ENCODE measurements around the gene MAP7D1. TPM values are rescaled to one million over a fixed set of nuclear protein-coding genes. Genes with fewer than 3 reads are reported as not detected.

MAP7D1 gene
- total RNA-seq (100 to 1,000 TPM; 157 to 295 (median 263) TPM), total RNA-seq (66.5 to 327 (median 162) reads per million in 29 experiments)
- total RNA-seq (2013) = 81.5 TPM

DNA sequence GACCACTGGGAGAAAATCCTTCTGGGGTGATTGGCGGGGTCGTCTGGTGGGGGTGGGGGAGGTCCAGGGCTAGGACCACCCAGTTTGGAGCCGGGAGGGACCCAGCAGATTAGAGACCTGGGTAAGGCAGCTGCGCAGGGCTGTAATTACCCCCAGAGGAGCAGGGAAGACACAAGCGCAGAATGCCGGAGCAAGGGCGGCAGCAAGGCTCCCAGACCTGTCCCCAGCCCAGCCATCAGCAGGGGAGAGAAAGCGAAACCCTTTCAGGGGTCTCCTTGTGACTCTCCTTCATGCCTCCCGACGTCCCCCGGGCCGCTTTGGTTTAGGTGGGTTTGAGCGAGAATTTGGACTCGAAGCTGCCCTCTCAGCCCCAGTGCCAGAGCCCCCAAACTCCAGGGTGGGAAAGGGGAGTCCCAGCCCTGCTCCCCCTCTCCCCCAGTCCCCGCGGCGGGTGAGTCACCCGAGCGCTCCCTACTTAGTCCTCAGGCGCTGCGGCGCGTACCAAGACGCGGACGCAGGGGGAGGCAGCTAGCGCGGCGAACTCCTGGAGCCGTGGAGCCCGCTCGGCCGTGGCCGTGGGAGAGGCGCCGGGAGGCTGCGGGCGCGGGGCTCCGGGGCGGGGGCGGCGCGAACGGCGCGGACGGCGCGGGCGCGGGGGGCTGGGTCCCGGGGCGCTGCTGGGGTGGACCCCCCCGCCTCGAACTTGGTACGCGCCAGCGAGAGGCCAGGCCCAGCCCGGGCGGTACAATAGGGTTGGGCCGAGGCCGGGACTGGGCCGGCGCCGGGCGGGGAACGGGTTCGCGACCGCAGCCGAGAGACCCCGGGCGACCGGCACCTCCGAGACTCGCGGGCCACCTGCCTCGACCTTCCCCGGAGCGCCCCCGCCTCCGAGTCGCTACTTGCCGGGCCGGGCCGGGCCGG, at the start of gene MAP7D1:
TSS of gene MAP7D1 (plus strand) at position 753 of the 921 bp plus-strand sequence. CDS start 258 bp downstream, outside the sequence.
- Histone ChIP-seq H3K27ac (ENCODE audit: low read length) (peak within 1 kb of the TSS; percentile 96), H3K27me3 (replicated peaks in 1 of 2; ENCODE audit: control insufficient read depth in 2 of 2, extremely low read depth in 1 of 2, insufficient read depth in 2 of 2, low read length in 1 of 2) (no peaks in the 10 kb centered on the region), H3K36me3 (ENCODE audit: control insufficient read depth in 2 of 2, extremely low read depth in 1 of 2, insufficient read depth in 1 of 2, low read length in 1 of 2) (no peaks in the 10 kb centered on the region), H3K4me1 (ENCODE audit: control insufficient read depth in 1 of 2, extremely low read depth in 1 of 2, insufficient read depth in 2 of 2, low read length in 2 of 2) (peaks cover 48 to 79% of the 10 kb centered on the region in 2 experiments), H3K9me3 (no peaks in the 10 kb centered on the region), H3K4me3 (ENCODE audit: control insufficient read depth in 1 of 2, extremely low read depth in 1 of 2, low read length in 1 of 2) (peak within 1 kb of the TSS; percentile 73 to 85)
- H3K4me3 Mint-ChIP-seq = peak within 1 kb of the TSS; percentile 85 to 99 (median 89)
- no peaks in the 10 kb centered on the region for H3K9me3 Mint-ChIP-seq
- H3K27ac Mint-ChIP-seq = peak within 1 kb of the TSS; percentile 97
- under 1% methylated on average over 79 of the region's 88 CpGs for WGBS (ENCODE audit: insufficient coverage)
- peaks cover 68 to 77% (median 76%) of the 10 kb centered on the region in 3 donors for H3K4me1 Mint-ChIP-seq
- ChIA-PET POLR2A (interaction anchor here (0.6 to 0.8 kb wide), 3 partner anchors 15 to 229 kb away, joined by 3 to 8 read pairs (median 6); no protein-coding TSS in a partner anchor), CTCF (interaction anchor here (0.6 to 1.3 kb wide), 4 partner anchors 9 to 130 kb away, joined by 3 to 8 read pairs (median 4); partner anchors contain the start of gene THRAP3 (in 1 of the 2))
- DNase-seq (peak; percentile 61 to 93 (median 78)), ATAC-seq (replicated peaks in 1 of 4) (peak; percentile 73 to 79 (median 76))
- H3K27me3 Mint-ChIP-seq = no peaks in the 10 kb centered on the region
- peaks cover 12% of the 10 kb centered on the region for H3K36me3 Mint-ChIP-seq

DNA sequence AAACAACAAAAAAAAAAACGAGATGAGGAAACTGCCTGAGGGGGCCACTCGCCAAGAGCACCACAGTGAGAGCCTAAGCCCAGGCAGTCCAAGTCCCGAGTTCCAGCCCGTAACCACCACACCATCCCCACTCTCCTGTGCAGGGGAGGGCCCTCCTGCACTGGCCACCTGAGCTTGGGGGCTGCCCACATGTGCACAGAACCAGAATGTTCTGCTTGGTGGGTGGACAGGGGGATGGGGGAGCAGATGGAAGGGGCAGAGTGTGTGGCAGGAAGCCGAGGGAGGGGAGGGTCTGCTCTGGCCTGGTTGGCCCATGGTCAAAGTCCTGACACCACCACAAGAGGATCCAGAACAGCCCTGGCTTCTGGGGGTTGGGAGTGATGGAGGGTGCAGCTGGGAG, 49.7 kb upstream of the MAP7D1 start:
- Histone ChIP-seq H3K4me3 (ENCODE audit: control insufficient read depth in 1 of 2, extremely low read depth in 1 of 2, low read length in 1 of 2) (no peak overlapping the region), H3K4me1 (ENCODE audit: control insufficient read depth in 1 of 2, extremely low read depth in 1 of 2, insufficient read depth in 2 of 2, low read length in 2 of 2) (peaks cover 8 to 28% of the 10 kb centered on the region in 2 experiments), H3K36me3 (ENCODE audit: control insufficient read depth in 2 of 2, extremely low read depth in 1 of 2, insufficient read depth in 1 of 2, low read length in 1 of 2) (no peaks in the 10 kb centered on the region), H3K9me3 (no peaks in the 10 kb centered on the region), H3K27me3 (replicated peaks in 1 of 2; ENCODE audit: control insufficient read depth in 2 of 2, extremely low read depth in 1 of 2, insufficient read depth in 2 of 2, low read length in 1 of 2) (no peaks in the 10 kb centered on the region), H3K27ac (ENCODE audit: low read length) (no peak overlapping the region)
- Mint-ChIP-seq H3K4me3 (no peak overlapping the region), H3K4me1 (peaks cover 24 to 30% (median 24%) of the 10 kb centered on the region in 3 donors), H3K27ac (no peak overlapping the region), H3K27me3 (no peaks in the 10 kb centered on the region), H3K36me3 (no peaks in the 10 kb centered on the region), H3K9me3 (no peaks in the 10 kb centered on the region)
- DNase-seq = no peak
- ChIA-PET CTCF (no interaction called here), POLR2A (no interaction called here)
- 75% methylated on average over 2 of the region's 5 CpGs for WGBS (ENCODE audit: insufficient coverage)
- ATAC-seq (replicated peaks in 1 of 4) = no peak

DNA sequence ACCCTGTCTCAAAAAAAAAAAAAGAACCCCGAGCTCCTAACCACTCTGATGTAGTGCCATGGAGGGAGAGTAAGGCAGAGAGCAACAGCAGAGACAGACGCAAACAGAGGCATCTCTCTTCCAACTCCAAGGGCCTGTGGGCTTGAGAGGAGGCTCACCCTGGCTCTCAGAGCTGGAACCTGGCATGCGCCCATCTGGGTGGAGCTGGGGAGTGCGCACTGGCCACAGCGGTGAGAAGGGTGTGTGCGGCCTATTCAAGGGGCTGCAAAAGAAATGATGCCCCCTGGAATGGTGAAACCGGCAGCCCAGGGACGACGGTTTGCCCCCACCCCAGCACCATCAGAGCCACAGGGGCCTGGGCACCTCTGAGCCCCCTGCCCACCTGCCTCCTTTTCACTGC, 48.6 kb upstream of the MAP7D1 start:
- Histone ChIP-seq H3K27me3 (replicated peaks in 1 of 2; ENCODE audit: control insufficient read depth in 2 of 2, extremely low read depth in 1 of 2, insufficient read depth in 2 of 2, low read length in 1 of 2) (no peaks in the 10 kb centered on the region), H3K4me3 (ENCODE audit: control insufficient read depth in 1 of 2, extremely low read depth in 1 of 2, low read length in 1 of 2) (no peak overlapping the region), H3K27ac (ENCODE audit: low read length) (no peak overlapping the region), H3K4me1 (ENCODE audit: control insufficient read depth in 1 of 2, extremely low read depth in 1 of 2, insufficient read depth in 2 of 2, low read length in 2 of 2) (peaks cover 8 to 28% of the 10 kb centered on the region in 2 experiments), H3K36me3 (ENCODE audit: control insufficient read depth in 2 of 2, extremely low read depth in 1 of 2, insufficient read depth in 1 of 2, low read length in 1 of 2) (no peaks in the 10 kb centered on the region), H3K9me3 (no peaks in the 10 kb centered on the region)
- no peak for DNase-seq
- peak overlapping the region in 1 of 2 donors; percentile 28 for H3K27ac Mint-ChIP-seq
- H3K36me3 Mint-ChIP-seq = no peaks in the 10 kb centered on the region
- H3K4me1 Mint-ChIP-seq = peaks cover 26 to 34% (median 27%) of the 10 kb centered on the region in 3 donors
- H3K27me3 Mint-ChIP-seq = no peaks in the 10 kb centered on the region
- ATAC-seq (replicated peaks in 1 of 4) = no peak
- CTCF ChIA-PET = no interaction called here
- H3K4me3 Mint-ChIP-seq = no peak overlapping the region
- POLR2A ChIA-PET = interaction anchor here in 1 of 2 donors (0.6 kb wide), 1 partner anchor 30 kb away, joined by 4 read pairs; no protein-coding TSS in a partner anchor
- WGBS (ENCODE audit: insufficient coverage) = 100% methylated on average over 1 of the region's 9 CpGs
- H3K9me3 Mint-ChIP-seq = no peaks in the 10 kb centered on the region

DNA sequence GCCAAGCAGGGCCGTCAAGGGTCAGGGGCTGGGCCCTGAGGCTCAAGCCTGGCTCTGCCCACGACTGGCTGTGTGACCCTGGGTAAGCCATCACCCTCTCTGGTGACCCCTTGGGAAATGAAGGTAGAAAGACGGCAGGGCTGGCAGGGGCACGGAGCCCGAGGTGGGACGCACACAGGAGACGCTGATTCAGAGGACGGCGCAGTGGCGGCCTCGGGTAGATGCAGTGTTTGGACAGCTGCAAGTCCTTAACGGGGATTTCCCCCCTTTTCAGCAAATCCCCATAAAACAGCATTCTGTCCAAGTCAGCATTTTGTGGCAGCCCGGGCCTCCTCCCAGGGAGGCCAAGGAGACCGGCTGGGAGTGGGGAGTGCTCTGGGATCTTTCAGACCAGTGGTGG, 47.6 kb upstream of the MAP7D1 start:
- CTCF ChIA-PET = no interaction called here
- Histone ChIP-seq H3K4me3 (ENCODE audit: control insufficient read depth in 1 of 2, extremely low read depth in 1 of 2, low read length in 1 of 2) (no peak overlapping the region), H3K4me1 (ENCODE audit: control insufficient read depth in 1 of 2, extremely low read depth in 1 of 2, insufficient read depth in 2 of 2, low read length in 2 of 2) (peaks cover 8 to 28% of the 10 kb centered on the region in 2 experiments), H3K27me3 (replicated peaks in 1 of 2; ENCODE audit: control insufficient read depth in 2 of 2, extremely low read depth in 1 of 2, insufficient read depth in 2 of 2, low read length in 1 of 2) (no peaks in the 10 kb centered on the region), H3K36me3 (ENCODE audit: control insufficient read depth in 2 of 2, extremely low read depth in 1 of 2, insufficient read depth in 1 of 2, low read length in 1 of 2) (no peaks in the 10 kb centered on the region), H3K27ac (ENCODE audit: low read length) (no peak overlapping the region), H3K9me3 (no peaks in the 10 kb centered on the region)
- Mint-ChIP-seq H3K4me3 (peak overlapping the region in 1 of 3 donors; percentile 45), H3K9me3 (no peaks in the 10 kb centered on the region), H3K27me3 (no peaks in the 10 kb centered on the region), H3K36me3 (no peaks in the 10 kb centered on the region), H3K4me1 (peaks cover 26 to 34% (median 27%) of the 10 kb centered on the region in 3 donors), H3K27ac (peak overlapping the region; percentile 33 to 81)
- DNase-seq (no peak), ATAC-seq (replicated peaks in 1 of 4) (no peak)
- 91% methylated on average over 8 of the region's 14 CpGs for WGBS (ENCODE audit: insufficient coverage)
- POLR2A ChIA-PET = no interaction called here

DNA sequence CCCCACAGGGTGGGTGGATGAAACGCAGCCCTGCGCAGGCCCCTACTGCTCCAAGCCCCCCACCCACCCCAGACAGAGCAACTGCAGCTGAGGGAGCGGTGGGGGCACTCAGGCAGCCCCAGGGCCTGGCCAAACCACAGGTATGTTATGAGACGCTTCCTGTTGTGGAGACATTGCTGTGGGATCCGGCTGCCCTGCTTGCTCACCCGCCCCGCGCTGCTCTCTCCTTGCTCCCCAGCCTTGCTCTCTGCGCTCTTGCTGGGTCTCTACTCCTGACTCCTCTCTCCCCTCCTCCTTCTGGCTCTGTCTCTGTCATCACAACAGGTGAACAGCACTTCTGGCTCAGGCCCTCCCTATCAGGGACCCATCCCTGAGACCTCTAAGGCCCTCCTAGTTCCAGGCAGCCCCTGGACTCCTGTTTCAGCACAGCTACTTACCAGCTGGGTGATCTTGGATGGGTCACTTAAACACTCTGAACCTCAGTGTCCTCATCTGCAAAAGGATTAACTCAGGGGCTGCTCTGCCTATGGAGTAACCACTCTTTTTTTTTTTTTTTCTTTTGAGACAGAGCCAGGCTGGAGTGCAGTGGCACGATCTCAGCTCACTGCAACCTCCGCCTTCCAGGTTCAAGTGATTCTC, 46.8 kb upstream of the MAP7D1 start:
- Histone ChIP-seq H3K4me1 (ENCODE audit: control insufficient read depth in 1 of 2, extremely low read depth in 1 of 2, insufficient read depth in 2 of 2, low read length in 2 of 2) (peaks cover 8 to 28% of the 10 kb centered on the region in 2 experiments), H3K27me3 (replicated peaks in 1 of 2; ENCODE audit: control insufficient read depth in 2 of 2, extremely low read depth in 1 of 2, insufficient read depth in 2 of 2, low read length in 1 of 2) (no peaks in the 10 kb centered on the region), H3K9me3 (no peaks in the 10 kb centered on the region), H3K36me3 (ENCODE audit: control insufficient read depth in 2 of 2, extremely low read depth in 1 of 2, insufficient read depth in 1 of 2, low read length in 1 of 2) (no peaks in the 10 kb centered on the region), H3K27ac (ENCODE audit: low read length) (peak overlapping the region; percentile 41), H3K4me3 (ENCODE audit: control insufficient read depth in 1 of 2, extremely low read depth in 1 of 2, low read length in 1 of 2) (no peak overlapping the region)
- Mint-ChIP-seq H3K27me3 (peaks cover 0 to 4% of the 10 kb centered on the region in 2 donors), H3K9me3 (no peaks in the 10 kb centered on the region), H3K4me3 (peak overlapping the region; percentile 29 to 45 (median 43)), H3K27ac (peak overlapping the region; percentile 82 to 91), H3K4me1 (peaks cover 26 to 34% (median 27%) of the 10 kb centered on the region in 3 donors), H3K36me3 (no peaks in the 10 kb centered on the region)
- POLR2A ChIA-PET = no interaction called here
- DNase-seq = peak in 34 of 35 experiments; percentile 28 to 75 (median 52)
- ATAC-seq (replicated peaks in 1 of 4) = peak; percentile 96 to 99 (median 99)
- CTCF ChIA-PET = interaction anchor here (0.6 to 0.7 kb wide), 2 partner anchors 9 kb away, joined by 4 to 6 read pairs; no protein-coding TSS in a partner anchor
- 6% methylated on average over 5 of the region's 11 CpGs for WGBS (ENCODE audit: insufficient coverage)

DNA sequence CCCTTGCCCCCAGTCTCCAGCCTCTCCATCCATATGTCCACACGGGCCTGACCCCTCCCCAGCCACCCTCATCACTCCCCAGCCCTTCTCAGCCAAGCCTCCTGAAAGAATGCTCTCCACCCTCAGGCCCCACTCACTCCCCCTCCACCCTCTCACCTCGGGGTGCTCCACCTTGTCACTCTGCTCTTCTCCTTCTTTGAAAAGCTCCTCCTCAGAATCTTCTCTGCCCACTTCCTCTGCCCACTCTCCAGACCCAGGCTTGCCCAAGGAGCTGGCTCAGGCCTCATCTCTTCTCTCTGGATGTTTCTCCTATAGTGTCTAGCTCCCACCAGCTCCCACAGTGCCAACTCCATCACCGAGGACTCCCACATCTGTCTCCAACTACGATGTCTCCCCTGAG, 44.8 kb upstream of the MAP7D1 start:
- no peak overlapping the region for H3K4me3 ChIP-seq (ENCODE audit: control insufficient read depth in 1 of 2, extremely low read depth in 1 of 2, low read length in 1 of 2)
- POLR2A ChIA-PET = no interaction called here

More for the DNA sequence above, 44.8 kb upstream of the MAP7D1 start:
- Mint-ChIP-seq H3K27me3 (peaks cover 0 to 4% of the 10 kb centered on the region in 2 donors), H3K27ac (peak overlapping the region; percentile 6 to 46), H3K36me3 (no peaks in the 10 kb centered on the region), H3K4me1 (peaks cover 26 to 34% (median 27%) of the 10 kb centered on the region in 3 donors), H3K4me3 (no peak overlapping the region), H3K9me3 (no peaks in the 10 kb centered on the region)
- CTCF ChIA-PET = interaction anchor here in 1 of 2 donors (0.5 to 1.6 kb wide), 2 partner anchors 24 to 123 kb away, joined by 3 read pairs; no protein-coding TSS in a partner anchor
- peaks cover 8 to 28% of the 10 kb centered on the region in 2 experiments for H3K4me1 ChIP-seq (ENCODE audit: control insufficient read depth in 1 of 2, extremely low read depth in 1 of 2, insufficient read depth in 2 of 2, low read length in 2 of 2)
- no peak overlapping the region for H3K27ac ChIP-seq (ENCODE audit: low read length)
- 73% methylated on average over 4 of the region's 4 CpGs for WGBS (ENCODE audit: insufficient coverage)
- no peaks in the 10 kb centered on the region for H3K9me3 ChIP-seq
- DNase-seq = no peak
- peaks cover 0 to 3% of the 10 kb centered on the region in 2 experiments for H3K27me3 ChIP-seq (replicated peaks in 1 of 2; ENCODE audit: control insufficient read depth in 2 of 2, extremely low read depth in 1 of 2, insufficient read depth in 2 of 2, low read length in 1 of 2)
- no peak for ATAC-seq (replicated peaks in 1 of 4)
- H3K36me3 ChIP-seq (ENCODE audit: control insufficient read depth in 2 of 2, extremely low read depth in 1 of 2, insufficient read depth in 1 of 2, low read length in 1 of 2) = no peaks in the 10 kb centered on the region

Measured in T-cell (primary cell).